NT2/D1 (cell line): ENCODE measurements around the gene MAPK9.

ENCODE experiments used
- SUZ12 ChIP-seq: IDR thresholded peaks from 2 replicates; pipeline ENCODE4 v1.6.1; 2011; ENCODE audit not compliant: insufficient read length, insufficient read depth; ENCODE audit errors: extremely low read depth
- YY1 ChIP-seq: IDR thresholded peaks from 2 replicates; pipeline ENCODE4 v1.6.1; 2011; ENCODE audit not compliant: insufficient read length, insufficient read depth

GRCh38 chr5:180299526-180299925 lies 7.6 kb upstream of the MAPK9 start:
- TF ChIP-seq SUZ12 (no peak), YY1 (no peak)
